NB4 (cell line): Measurements from ENCODE around the gene COMMD8.

Experiments used
- DNase-seq: peaks from one replicate; pipeline ENCODE4 v3.0.0; 2010; ENCODE audit warnings: low read depth
- H3K4me3 ChIP-seq: one replicate; pipeline ENCODE4 v1.5.1; 2011; ENCODE audit warnings: mild to moderate bottlenecking, low read depth, low read length, moderate library complexity
- CTCF ChIP-seq: IDR thresholded peaks from one replicate; pipeline ENCODE4 v1.5.1; 2012; ENCODE audit warnings: low read depth, low read length
- MAX ChIP-seq: IDR thresholded peaks from 2 replicates; pipeline ENCODE4 v1.6.1; 2011; ENCODE audit warnings: low read depth, low read length
- MYC ChIP-seq: IDR thresholded peaks from 2 replicates; pipeline ENCODE4 v1.6.1; 2011; ENCODE audit warnings: low read depth, low read length
- POLR2A ChIP-seq: IDR thresholded peaks from 2 replicates; pipeline ENCODE4 v1.6.1; 2011; ENCODE audit warnings: mild to moderate bottlenecking; ENCODE audit not compliant: insufficient read length; ENCODE audit errors: extremely low read depth

Gene COMMD8

GRCh38 chr4:47473141-47473750 lies 9.7 kb upstream of the COMMD8 start:
- DNase-seq: no peak
- no peak for TF ChIP-seq CTCF
- TF ChIP-seq MAX: no peak
- TF ChIP-seq POLR2A: no peak
- TF ChIP-seq MYC: no peak
- H3K4me3 ChIP-seq: no peak overlapping the region

GRCh38 chr4:47471591-47471990 lies 8.1 kb upstream of the COMMD8 start:
- no peak for DNase-seq
- no peak for TF ChIP-seq MYC
- TF ChIP-seq POLR2A: no peak
- no peak for TF ChIP-seq MAX
- no peak for TF ChIP-seq CTCF
- no peak overlapping the region for H3K4me3 ChIP-seq

- TF ChIP-seq MYC (no peak), POLR2A (no peak), MAX (no peak), CTCF (no peak)
- H3K4me3 ChIP-seq: no peak overlapping the region
- no peak for DNase-seq
These were observed 7.6 kb upstream of the COMMD8 start for GRCh38 chr4:47471064-47471463.

- no peak for DNase-seq
These were observed 6.4 kb upstream of the COMMD8 start for GRCh38 chr4:47469951-47470350.

GRCh38 chr4:47468706-47469365 lies 5.3 kb upstream of the COMMD8 start:
- no peak for TF ChIP-seq MYC
- no peak for TF ChIP-seq MAX
- no peak for TF ChIP-seq POLR2A
- TF ChIP-seq CTCF: no peak
- DNase-seq: no peak
- no peak overlapping the region for H3K4me3 ChIP-seq

More at GRCh38 chr4:47469951-47470350, 6.4 kb upstream of the COMMD8 start:
- no peak overlapping the region for H3K4me3 ChIP-seq
- no peak for TF ChIP-seq MAX
- no peak for TF ChIP-seq MYC
- TF ChIP-seq CTCF: no peak
- no peak for TF ChIP-seq POLR2A
